GM10266 (cell line): ENCODE data around the gene RAET1E.
"Not testable (repeated sequence)": the region's sequence is repeated elsewhere in the genome, so short reads cannot be mapped to it uniquely, and the experiment has no call there.

Experiments
- DNase-seq: peaks from one replicate; pipeline ENCODE4 v3.0.0; 2012; ENCODE audit errors: extremely low spot score
- TF ChIP-seq, protein P1 (sequence below): IDR thresholded peaks from 2 replicates; pipeline ENCODE4 v1.5.1; 2012; ENCODE audit warnings: mild to moderate bottlenecking, low read depth; ENCODE audit not compliant: control insufficient read depth, insufficient read depth; ENCODE audit errors: missing control alignments

Gene RAET1E

DNA sequence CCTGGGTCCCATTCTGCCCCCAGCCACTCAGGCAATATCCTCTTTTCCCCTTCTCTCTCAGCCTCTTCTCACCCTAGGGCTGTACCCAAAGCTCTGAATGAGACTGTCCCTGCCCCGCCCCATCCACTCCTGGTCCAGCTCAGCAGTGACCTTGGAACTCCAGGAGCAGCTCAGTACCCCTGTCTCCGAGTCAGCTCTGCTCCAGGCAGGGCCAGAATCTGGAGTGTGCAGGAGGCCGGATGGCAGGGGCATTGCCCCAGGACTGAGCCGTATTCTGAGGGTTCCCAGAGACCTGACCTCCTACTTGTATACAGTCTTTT lies 27.0 kb upstream of the RAET1E start:
- TF ChIP-seq, protein P1, sequence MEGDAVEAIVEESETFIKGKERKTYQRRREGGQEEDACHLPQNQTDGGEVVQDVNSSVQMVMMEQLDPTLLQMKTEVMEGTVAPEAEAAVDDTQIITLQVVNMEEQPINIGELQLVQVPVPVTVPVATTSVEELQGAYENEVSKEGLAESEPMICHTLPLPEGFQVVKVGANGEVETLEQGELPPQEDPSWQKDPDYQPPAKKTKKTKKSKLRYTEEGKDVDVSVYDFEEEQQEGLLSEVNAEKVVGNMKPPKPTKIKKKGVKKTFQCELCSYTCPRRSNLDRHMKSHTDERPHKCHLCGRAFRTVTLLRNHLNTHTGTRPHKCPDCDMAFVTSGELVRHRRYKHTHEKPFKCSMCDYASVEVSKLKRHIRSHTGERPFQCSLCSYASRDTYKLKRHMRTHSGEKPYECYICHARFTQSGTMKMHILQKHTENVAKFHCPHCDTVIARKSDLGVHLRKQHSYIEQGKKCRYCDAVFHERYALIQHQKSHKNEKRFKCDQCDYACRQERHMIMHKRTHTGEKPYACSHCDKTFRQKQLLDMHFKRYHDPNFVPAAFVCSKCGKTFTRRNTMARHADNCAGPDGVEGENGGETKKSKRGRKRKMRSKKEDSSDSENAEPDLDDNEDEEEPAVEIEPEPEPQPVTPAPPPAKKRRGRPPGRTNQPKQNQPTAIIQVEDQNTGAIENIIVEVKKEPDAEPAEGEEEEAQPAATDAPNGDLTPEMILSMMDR: no peak
- no peak for DNase-seq

DNA sequence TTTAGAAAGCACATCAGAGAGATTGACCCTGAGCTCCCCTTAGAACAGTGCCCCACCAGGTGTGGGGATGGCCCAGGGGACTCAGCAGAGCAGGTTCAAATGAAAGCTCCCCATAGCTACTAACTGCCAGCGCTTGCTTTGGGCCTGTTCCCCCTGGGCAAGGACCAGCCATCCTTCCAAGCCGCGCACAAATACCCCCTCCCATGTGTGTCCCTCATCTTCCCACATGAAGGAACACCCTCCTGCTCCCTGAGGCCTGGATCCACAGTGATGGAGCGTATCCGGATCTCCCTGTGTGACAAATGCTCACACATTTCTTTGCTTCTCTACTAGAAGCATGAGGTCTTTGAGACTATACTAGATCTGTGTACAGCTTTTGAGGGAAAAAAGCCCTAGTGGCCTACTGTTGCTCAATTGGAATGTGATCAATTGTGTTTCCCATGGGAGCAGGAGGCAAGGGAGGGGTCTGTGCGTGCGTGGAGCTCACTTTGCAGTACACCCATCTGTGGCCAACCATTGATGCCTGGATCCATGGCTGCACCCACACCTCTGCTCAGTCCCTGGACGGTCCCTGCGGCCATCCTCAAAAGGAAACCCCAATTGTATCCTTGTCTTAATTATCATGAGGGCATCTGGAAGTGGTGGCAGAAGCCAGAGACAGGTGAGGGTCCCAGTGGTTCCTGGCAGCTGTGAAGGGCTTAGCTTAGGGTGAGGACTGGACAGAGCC lies 26.5 kb upstream of the RAET1E start:
- TF ChIP-seq, protein P1: no peak

DNA sequence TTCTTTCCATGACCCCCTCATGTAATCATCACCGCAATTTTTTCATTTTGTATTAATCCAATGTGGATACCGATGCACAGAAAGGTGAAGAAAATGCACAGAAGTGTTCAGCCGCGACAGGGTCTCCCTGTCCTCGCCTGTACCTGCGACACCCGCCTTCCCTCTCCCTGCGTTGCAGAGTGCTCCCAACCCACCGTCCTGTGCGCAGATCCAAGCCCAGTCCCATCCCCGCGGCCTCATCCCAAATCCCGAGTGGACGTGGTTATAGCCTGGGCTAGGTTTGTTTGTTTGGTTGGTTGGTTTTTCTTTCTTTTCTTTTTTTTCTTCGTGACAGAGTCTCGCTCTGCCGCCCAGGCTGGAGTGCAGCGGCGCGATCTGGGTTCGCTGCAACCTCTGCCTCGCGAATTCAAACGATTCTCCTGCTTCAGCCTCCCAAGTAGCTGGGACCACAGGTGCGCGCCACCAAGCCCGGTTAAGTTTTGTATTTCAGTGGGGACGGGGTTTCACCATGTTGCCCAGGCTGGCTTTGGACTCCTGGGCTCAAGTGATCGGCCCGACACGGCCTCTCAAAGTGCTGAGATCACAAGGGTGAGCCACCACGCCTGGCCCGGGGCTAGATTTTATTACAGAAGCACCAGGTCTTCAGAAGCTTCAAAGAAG lies 25.5 kb upstream of the RAET1E start:
- DNase-seq: no peak
- TF ChIP-seq, protein P1: no peak

More for the DNA sequence above, 26.5 kb upstream of the RAET1E start:
- DNase-seq: no peak

DNA sequence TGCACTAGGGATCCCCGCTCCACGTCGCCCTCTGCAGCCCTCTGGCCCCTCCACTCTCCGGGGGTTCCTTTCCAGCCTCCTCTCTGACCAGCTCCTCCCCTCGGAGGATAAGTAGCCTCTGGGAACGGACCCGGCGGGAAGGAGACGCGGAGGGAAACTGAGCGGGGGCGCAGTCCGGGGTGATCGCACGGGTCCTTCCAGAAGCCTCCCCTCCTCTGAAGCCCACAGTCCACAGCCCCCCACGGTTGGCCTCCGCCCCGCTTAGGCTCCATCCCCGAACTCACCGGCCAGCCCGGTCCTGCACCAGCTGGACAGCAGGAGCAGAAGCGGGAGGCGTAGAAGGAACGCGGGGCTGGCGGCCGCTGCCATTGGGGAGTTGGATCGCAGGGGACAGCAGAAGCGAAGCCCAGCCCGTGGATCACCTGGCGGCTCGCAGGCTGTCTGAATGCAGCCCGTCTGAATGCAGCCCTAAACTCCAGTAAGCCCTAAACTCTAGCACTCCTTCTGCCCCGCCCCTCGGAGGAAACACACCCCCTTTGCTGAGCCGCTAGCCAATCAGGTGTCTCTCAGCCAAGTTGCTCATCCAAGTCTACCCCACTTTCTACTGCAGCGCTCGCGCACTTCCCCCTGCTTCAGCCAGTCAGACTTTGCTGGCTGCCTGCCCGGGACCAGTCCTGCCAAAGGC lies 24.9 kb upstream of the RAET1E start, which contains the start of gene RAET1G:
RAET1G (minus strand) TSS at position 480 of the 685 bp plus-strand sequence; CDS start at position 369, 111 bp downstream.
- TF ChIP-seq, protein P1: no peak

DNA sequence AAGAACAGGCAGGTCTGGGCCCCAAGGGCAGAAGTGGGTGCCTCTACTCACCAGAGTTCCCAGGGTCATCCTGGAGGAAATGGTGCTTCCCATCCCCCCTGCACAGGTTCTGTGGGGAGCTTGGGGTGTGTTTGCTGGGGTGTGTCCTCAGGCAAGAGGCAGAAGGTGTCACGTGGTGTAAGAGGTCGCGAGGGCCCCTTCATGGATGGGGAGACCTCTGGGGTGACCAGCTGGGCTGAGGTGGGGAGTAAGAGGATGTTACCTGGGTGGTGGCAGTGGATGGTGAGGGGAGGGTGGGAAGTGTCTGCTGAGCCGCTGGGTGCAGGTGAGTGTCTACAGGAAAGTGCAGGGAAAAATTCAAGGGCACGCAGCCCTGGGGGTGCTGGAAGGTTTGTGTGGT lies 24.2 kb upstream of the RAET1E start:
- not testable (repeated sequence) for DNase-seq

More for the DNA sequence above, 24.9 kb upstream of the RAET1E start, which contains the start of gene RAET1G:
- DNase-seq: peak; percentile 62

DNA sequence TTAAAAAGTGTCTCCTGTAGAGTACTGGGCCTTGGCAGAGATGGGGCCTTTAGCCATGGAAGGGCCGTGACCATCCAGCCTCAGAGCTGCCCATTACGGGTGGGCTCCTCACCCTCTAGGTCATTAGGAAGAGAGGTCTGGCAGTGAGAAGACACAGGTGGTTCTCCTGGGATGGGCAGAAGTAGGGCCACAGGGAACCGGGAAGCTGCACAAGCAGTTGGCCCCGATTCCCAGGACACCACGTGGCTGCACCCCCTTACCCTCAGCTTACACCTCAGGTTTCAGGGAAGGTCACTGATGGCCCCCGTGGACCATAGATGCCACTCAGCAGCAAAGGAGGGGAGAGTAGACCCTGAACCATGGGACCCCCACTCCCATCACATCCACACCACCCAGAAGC lies 23.4 kb upstream of the RAET1E start:
- TF ChIP-seq, protein P1: no peak
- no peak for DNase-seq

DNA sequence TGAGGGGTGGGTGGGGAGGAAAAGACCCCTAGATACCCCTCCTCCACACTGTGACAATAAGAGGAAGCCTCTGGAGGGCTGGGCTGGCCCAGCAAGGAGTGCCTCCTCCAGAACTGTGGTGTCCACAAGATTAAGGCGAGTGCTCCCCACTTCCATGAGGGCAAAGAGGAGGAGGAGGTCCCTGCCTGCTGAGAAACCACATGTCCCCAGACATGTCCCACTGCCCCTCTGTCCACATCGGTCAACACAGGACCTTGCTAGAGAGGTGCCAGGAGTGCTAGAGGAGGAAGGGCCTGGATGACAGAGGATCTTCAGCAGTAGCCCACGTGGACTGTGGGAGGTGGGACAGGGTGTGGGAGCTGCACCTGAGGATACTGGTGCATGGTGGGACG lies 21.9 kb upstream of the RAET1E start:
- no peak for DNase-seq
- TF ChIP-seq, protein P1: no peak

DNA sequence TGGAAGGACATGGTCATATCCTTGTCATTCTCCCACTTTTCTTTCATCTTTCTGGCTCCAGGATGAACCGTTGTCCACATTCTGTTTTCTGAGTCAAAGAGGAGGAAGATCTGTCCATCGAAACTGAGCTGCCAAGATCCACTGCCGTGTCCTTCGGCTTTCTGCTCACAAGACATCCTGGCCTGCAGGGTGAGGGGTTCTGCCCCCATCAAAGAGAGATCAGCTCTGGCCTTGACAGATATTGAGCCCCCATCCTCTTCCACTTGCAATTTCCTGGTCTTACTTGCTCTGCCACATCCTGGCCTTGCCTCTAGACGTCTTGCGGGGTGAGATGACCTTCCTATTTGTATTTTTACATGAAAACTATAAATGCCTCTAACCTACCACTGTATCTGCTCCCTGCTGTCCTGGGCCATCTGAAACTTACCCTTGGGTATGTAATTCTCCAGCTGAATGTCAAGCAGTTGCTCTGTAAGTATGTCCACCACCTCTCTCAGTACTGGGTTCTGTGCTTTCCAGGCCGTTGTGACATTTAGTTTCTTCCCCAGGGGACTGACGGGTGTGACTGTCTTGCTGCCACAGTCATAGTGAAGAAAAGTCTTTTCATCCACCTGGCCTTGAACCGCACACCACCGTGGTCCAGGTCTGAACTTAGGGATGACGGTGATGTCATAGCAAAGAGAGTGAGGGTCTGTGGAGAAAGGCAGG lies 21.4 kb upstream of the RAET1E start:
- DNase-seq: not testable (repeated sequence)
